Measurements from ENCODE around the gene KIAA1549. TPM values are rescaled to one million over a fixed set of nuclear protein-coding genes. Genes with fewer than 3 reads are reported as not detected.

Gene KIAA1549
- total RNA-seq, 1 donor from 2014 or later: 1.3 TPM

- H3K9me3 Mint-ChIP-seq: no peaks in the 10 kb centered on the region
- H3K4me1 Mint-ChIP-seq (ENCODE audit: low read depth): peaks cover 21% of the 10 kb centered on the region
- intact Hi-C loops (cut with micrococcal nuclease): no loop called here
Measured at GRCh38 chr7:138907850-138908249, 73.3 kb downstream of the KIAA1549 start.

GRCh38 chr7:138907201-138907847 is 73.9 kb downstream of the KIAA1549 start:
- H3K27me3 Mint-ChIP-seq (ENCODE audit: low read depth): peaks cover 44% of the 10 kb centered on the region
- peaks cover 27% of the 10 kb centered on the region for H3K4me1 Mint-ChIP-seq (ENCODE audit: low read depth)
- H3K36me3 Mint-ChIP-seq (ENCODE audit: low read depth): no peaks in the 10 kb centered on the region
- DNase-seq (ENCODE audit: low spot score): no peak
- H3K9me3 Mint-ChIP-seq: no peaks in the 10 kb centered on the region
- intact Hi-C loops (cut with micrococcal nuclease): no loop called here
- no peak overlapping the region for H3K4me3 Mint-ChIP-seq (ENCODE audit: low read depth)
- H3K27ac Mint-ChIP-seq: no peak overlapping the region

More at GRCh38 chr7:138907850-138908249, 73.3 kb downstream of the KIAA1549 start:
- H3K36me3 Mint-ChIP-seq (ENCODE audit: low read depth): no peaks in the 10 kb centered on the region
- H3K27ac Mint-ChIP-seq: no peak overlapping the region
- no peak overlapping the region for H3K4me3 Mint-ChIP-seq (ENCODE audit: low read depth)
- DNase-seq (ENCODE audit: low spot score): no peak
- peaks cover 46% of the 10 kb centered on the region for H3K27me3 Mint-ChIP-seq (ENCODE audit: low read depth)

- peak; percentile 21 for DNase-seq (ENCODE audit: low spot score)
- H3K4me3 Mint-ChIP-seq (ENCODE audit: low read depth): peak overlapping the region; percentile 62
- H3K4me1 Mint-ChIP-seq (ENCODE audit: low read depth): peaks cover 40% of the 10 kb centered on the region
- intact Hi-C loops (cut with micrococcal nuclease): loop anchor here (2.0 to 5.0 kb wide), 2 partner anchors 78 to 141 kb away; partner anchors contain the start of gene KIAA1549
- no peaks in the 10 kb centered on the region for H3K9me3 Mint-ChIP-seq
- no peaks in the 10 kb centered on the region for H3K36me3 Mint-ChIP-seq (ENCODE audit: low read depth)
- H3K27me3 Mint-ChIP-seq (ENCODE audit: low read depth): peaks cover 33% of the 10 kb centered on the region
- peak overlapping the region; percentile 72 for H3K27ac Mint-ChIP-seq
Measured at GRCh38 chr7:138903859-138904435, 77.2 kb downstream of the KIAA1549 start.

GRCh38 chr7:138903186-138903820 is 77.9 kb downstream of the KIAA1549 start:
- H3K4me3 Mint-ChIP-seq (ENCODE audit: low read depth): peak overlapping the region; percentile 62
- peak; percentile 80 for DNase-seq (ENCODE audit: low spot score)
- peak overlapping the region; percentile 72 for H3K27ac Mint-ChIP-seq
- intact Hi-C loops (cut with micrococcal nuclease): loop anchor here (2.0 to 5.0 kb wide), 2 partner anchors 79 to 141 kb away; partner anchors contain the start of gene KIAA1549
- H3K9me3 Mint-ChIP-seq: no peaks in the 10 kb centered on the region
- H3K4me1 Mint-ChIP-seq (ENCODE audit: low read depth): peaks cover 46% of the 10 kb centered on the region
- H3K27me3 Mint-ChIP-seq (ENCODE audit: low read depth): peaks cover 28% of the 10 kb centered on the region
- H3K36me3 Mint-ChIP-seq (ENCODE audit: low read depth): no peaks in the 10 kb centered on the region

- intact Hi-C loops (cut with micrococcal nuclease): loop anchor here (2.0 to 5.0 kb wide), 2 partner anchors 80 to 143 kb away; partner anchors contain the start of gene KIAA1549
- no peak overlapping the region for H3K4me3 Mint-ChIP-seq (ENCODE audit: low read depth)
- H3K27ac Mint-ChIP-seq: no peak overlapping the region
Measured at GRCh38 chr7:138902161-138902560, 79.0 kb downstream of the KIAA1549 start.

GRCh38 chr7:138900035-138900828 is 81.0 kb downstream of the KIAA1549 start:
- peaks cover 53% of the 10 kb centered on the region for H3K4me1 Mint-ChIP-seq (ENCODE audit: low read depth)
- intact Hi-C loops (cut with micrococcal nuclease): loop anchor here (5.0 kb wide), 1 partner anchor 82 kb away; the partner anchor contains the start of gene KIAA1549
- DNase-seq (ENCODE audit: low spot score): no peak
- H3K9me3 Mint-ChIP-seq: no peaks in the 10 kb centered on the region
- H3K27ac Mint-ChIP-seq: no peak overlapping the region
- peaks cover 16% of the 10 kb centered on the region for H3K27me3 Mint-ChIP-seq (ENCODE audit: low read depth)
- H3K36me3 Mint-ChIP-seq (ENCODE audit: low read depth): no peaks in the 10 kb centered on the region
- no peak overlapping the region for H3K4me3 Mint-ChIP-seq (ENCODE audit: low read depth)

More at GRCh38 chr7:138902161-138902560, 79.0 kb downstream of the KIAA1549 start:
- Mint-ChIP-seq H3K4me1 (ENCODE audit: low read depth) (peaks cover 53% of the 10 kb centered on the region), H3K36me3 (ENCODE audit: low read depth) (no peaks in the 10 kb centered on the region), H3K27me3 (ENCODE audit: low read depth) (peaks cover 21% of the 10 kb centered on the region), H3K9me3 (no peaks in the 10 kb centered on the region)
- no peak for DNase-seq (ENCODE audit: low spot score)

- peaks cover 12% of the 10 kb centered on the region for H3K27me3 Mint-ChIP-seq (ENCODE audit: low read depth)
- H3K4me1 Mint-ChIP-seq (ENCODE audit: low read depth): peaks cover 41% of the 10 kb centered on the region
- H3K4me3 Mint-ChIP-seq (ENCODE audit: low read depth): no peak overlapping the region
- intact Hi-C loops (cut with micrococcal nuclease): no loop called here
- no peak for DNase-seq (ENCODE audit: low spot score)
- H3K36me3 Mint-ChIP-seq (ENCODE audit: low read depth): no peaks in the 10 kb centered on the region
- no peaks in the 10 kb centered on the region for H3K9me3 Mint-ChIP-seq
- no peak overlapping the region for H3K27ac Mint-ChIP-seq
Measured at GRCh38 chr7:138898802-138899201, 82.4 kb downstream of the KIAA1549 start.

- H3K27ac Mint-ChIP-seq: no peak overlapping the region
- peaks cover 12% of the 10 kb centered on the region for H3K27me3 Mint-ChIP-seq (ENCODE audit: low read depth)
- no peaks in the 10 kb centered on the region for H3K9me3 Mint-ChIP-seq
- intact Hi-C loops (cut with micrococcal nuclease): no loop called here
- H3K4me3 Mint-ChIP-seq (ENCODE audit: low read depth): no peak overlapping the region
- peaks cover 36% of the 10 kb centered on the region for H3K4me1 Mint-ChIP-seq (ENCODE audit: low read depth)
- no peaks in the 10 kb centered on the region for H3K36me3 Mint-ChIP-seq (ENCODE audit: low read depth)
- DNase-seq (ENCODE audit: low spot score): no peak
Measured at GRCh38 chr7:138898255-138898654, 82.9 kb downstream of the KIAA1549 start.

- no peak for DNase-seq (ENCODE audit: low spot score)
- Mint-ChIP-seq H3K36me3 (ENCODE audit: low read depth) (no peaks in the 10 kb centered on the region), H3K4me1 (ENCODE audit: low read depth) (peaks cover 19% of the 10 kb centered on the region), H3K27me3 (ENCODE audit: low read depth) (peaks cover 17% of the 10 kb centered on the region), H3K9me3 (no peaks in the 10 kb centered on the region), H3K27ac (no peak overlapping the region), H3K4me3 (ENCODE audit: low read depth) (no peak overlapping the region)
- intact Hi-C loops (cut with micrococcal nuclease): no loop called here
Measured at GRCh38 chr7:138895679-138896078, 85.5 kb downstream of the KIAA1549 start.

- H3K27me3 Mint-ChIP-seq (ENCODE audit: low read depth): peaks cover 13% of the 10 kb centered on the region
Measured at GRCh38 chr7:138893258-138893657, 87.9 kb downstream of the KIAA1549 start.

GRCh38 chr7:138892812-138893211 is 88.4 kb downstream of the KIAA1549 start:
- H3K9me3 Mint-ChIP-seq: no peaks in the 10 kb centered on the region
- no peak overlapping the region for H3K27ac Mint-ChIP-seq

More at GRCh38 chr7:138893258-138893657, 87.9 kb downstream of the KIAA1549 start:
- Mint-ChIP-seq H3K4me1 (ENCODE audit: low read depth) (peaks cover 6% of the 10 kb centered on the region), H3K4me3 (ENCODE audit: low read depth) (no peak overlapping the region), H3K27ac (no peak overlapping the region), H3K9me3 (no peaks in the 10 kb centered on the region), H3K36me3 (ENCODE audit: low read depth) (no peaks in the 10 kb centered on the region)
- no peak for DNase-seq (ENCODE audit: low spot score)
- intact Hi-C loops (cut with micrococcal nuclease): no loop called here

GRCh38 chr7:138892006-138892630 is 89.1 kb downstream of the KIAA1549 start:
- no peaks in the 10 kb centered on the region for H3K9me3 Mint-ChIP-seq
- no peak overlapping the region for H3K27ac Mint-ChIP-seq
- intact Hi-C loops (cut with micrococcal nuclease): no loop called here

More at GRCh38 chr7:138892812-138893211, 88.4 kb downstream of the KIAA1549 start:
- H3K27me3 Mint-ChIP-seq (ENCODE audit: low read depth): peaks cover 13% of the 10 kb centered on the region
- H3K4me1 Mint-ChIP-seq (ENCODE audit: low read depth): peaks cover 4% of the 10 kb centered on the region
- DNase-seq (ENCODE audit: low spot score): no peak
- intact Hi-C loops (cut with micrococcal nuclease): no loop called here
- H3K4me3 Mint-ChIP-seq (ENCODE audit: low read depth): no peak overlapping the region
- H3K36me3 Mint-ChIP-seq (ENCODE audit: low read depth): no peaks in the 10 kb centered on the region

More at GRCh38 chr7:138892006-138892630, 89.1 kb downstream of the KIAA1549 start:
- Mint-ChIP-seq H3K4me1 (ENCODE audit: low read depth) (peaks cover 4% of the 10 kb centered on the region), H3K36me3 (ENCODE audit: low read depth) (no peaks in the 10 kb centered on the region), H3K27me3 (ENCODE audit: low read depth) (peaks cover 11% of the 10 kb centered on the region), H3K4me3 (ENCODE audit: low read depth) (no peak overlapping the region)
- DNase-seq (ENCODE audit: low spot score): no peak
